A172 (cell line): Measurements from ENCODE around the gene CA5A. TPM values are rescaled to one million over a fixed set of nuclear protein-coding genes. Genes with fewer than 3 reads are reported as not detected.
"Not testable (repeated sequence)": the region's sequence is repeated elsewhere in the genome, so short reads cannot be mapped to it uniquely, and the experiment has no call there.

Experiments used
- DNase-seq: peaks from one replicate; pipeline ENCODE4 v3.0.0-alpha.2; 2015; ENCODE audit warnings: low spot score
- total RNA-seq: library from RNA; depleted of rRNA; stranded (reverse); fragments of >200 nt; shearing (Covaris generic); gene quantifications from 2 replicates; pipeline ENCODE4 v1.2.3, GENCODE V29; 2014; rRNA removed

CA5A gene
- total RNA-seq = not detected in 2 replicates

GRCh38 chr16:87936375-87937230, at the start of gene CA5A:
CA5A (minus strand) TSS chr16:87936529; CDS start chr16:87936450, 79 bp downstream.
- DNase-seq = no peak

- not testable (repeated sequence) for DNase-seq
Observed at GRCh38 chr16:87985493-87985892, 49.2 kb upstream of the CA5A start.

GRCh38 chr16:87984632-87985267, 48.4 kb upstream of the CA5A start:
- DNase-seq = no peak

GRCh38 chr16:87984180-87984579, 47.9 kb upstream of the CA5A start:
- DNase-seq = not testable (repeated sequence)

- DNase-seq = not testable (repeated sequence)
Observed at GRCh38 chr16:87983737-87984097, 47.4 kb upstream of the CA5A start.

- not testable (repeated sequence) for DNase-seq
Observed at GRCh38 chr16:87983072-87983736, 46.9 kb upstream of the CA5A start.

- DNase-seq = no peak
Observed at GRCh38 chr16:87982581-87983041, 46.3 kb upstream of the CA5A start.

GRCh38 chr16:87981376-87981775, 45.0 kb upstream of the CA5A start:
- DNase-seq = not testable (repeated sequence)

- not testable (repeated sequence) for DNase-seq
Observed at GRCh38 chr16:87979911-87980630, 43.7 kb upstream of the CA5A start.

- no peak for DNase-seq
Observed at GRCh38 chr16:87979352-87979751, 43.0 kb upstream of the CA5A start.

GRCh38 chr16:87978127-87978526, 41.8 kb upstream of the CA5A start:
- DNase-seq = no peak

- no peak for DNase-seq
Observed at GRCh38 chr16:87976665-87977064, 40.3 kb upstream of the CA5A start.

GRCh38 chr16:87974178-87974577, 37.8 kb upstream of the CA5A start:
- DNase-seq = no peak

- no peak for DNase-seq
Observed at GRCh38 chr16:87973717-87974116, 37.4 kb upstream of the CA5A start.

GRCh38 chr16:87971933-87972332, 35.6 kb upstream of the CA5A start:
- DNase-seq = no peak

GRCh38 chr16:87970186-87970585, 33.9 kb upstream of the CA5A start:
- peak; percentile 67 for DNase-seq

GRCh38 chr16:87968541-87968940, 32.2 kb upstream of the CA5A start:
- no peak for DNase-seq

- no peak for DNase-seq
Observed at GRCh38 chr16:87966685-87967185, 30.4 kb upstream of the CA5A start.

- DNase-seq = no peak
Observed at GRCh38 chr16:87966064-87966645, 29.8 kb upstream of the CA5A start.

- no peak for DNase-seq
Observed at GRCh38 chr16:87965417-87965816, 29.1 kb upstream of the CA5A start.

- DNase-seq = no peak
Observed at GRCh38 chr16:87964049-87964659, 27.8 kb upstream of the CA5A start.
